HG03139 (cell line): Measurements from ENCODE around the gene SLC18B1.

Experiments used
- ATAC-seq: cut with Tn5 transposase; IDR thresholded peaks from one replicate; pipeline ENCODE4 v1.9.1; 2021; ENCODE audit not compliant: unreplicated experiment

Gene SLC18B1

DNA sequence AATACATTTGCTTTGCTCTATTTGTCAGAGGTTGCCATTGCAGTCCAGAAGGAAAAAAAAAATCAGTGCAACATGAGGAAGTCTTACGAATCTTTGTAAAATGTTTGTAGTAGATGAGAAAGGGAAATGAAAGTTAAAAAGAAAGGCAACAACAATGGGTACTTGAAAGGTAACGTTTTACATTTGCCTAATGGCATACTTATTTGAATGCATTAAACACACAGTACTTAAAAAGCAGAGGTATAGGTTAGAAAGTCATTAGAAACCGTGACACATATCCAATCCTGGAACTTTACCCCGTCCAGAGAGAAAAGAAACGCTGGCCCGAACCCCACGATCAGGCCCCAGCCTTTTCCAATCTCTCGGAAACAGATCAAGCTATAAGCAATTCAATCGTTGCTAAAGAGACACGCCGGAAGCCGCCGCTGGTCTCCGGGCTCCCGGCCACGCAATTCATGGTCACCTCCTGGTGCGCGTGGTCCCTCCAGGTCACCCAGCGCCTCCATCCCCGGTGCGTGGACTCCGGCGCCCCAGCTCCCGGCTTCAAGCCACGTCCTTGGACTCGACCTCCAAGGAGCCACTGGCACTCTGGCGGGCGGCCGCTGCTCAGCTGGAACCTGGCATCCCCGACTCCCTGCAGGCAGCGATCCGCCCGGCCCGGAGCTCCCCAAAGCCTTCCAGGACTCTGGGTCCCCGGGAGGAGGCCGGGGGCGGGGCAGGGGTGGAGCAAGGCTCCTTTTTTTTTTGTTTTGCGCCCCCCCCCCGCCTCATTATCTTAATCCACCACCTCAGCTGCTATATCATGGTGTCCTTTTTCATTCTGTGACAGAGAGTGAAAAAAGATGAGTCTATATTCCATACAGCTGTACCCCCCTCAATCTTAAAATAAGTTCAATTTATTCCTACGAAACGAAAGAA is at the start of gene SLC18B1:
SLC18B1 (minus strand) TSS at position 687 of the 918 bp plus-strand sequence; CDS start at position 506, 181 bp downstream.
- peak; percentile 43 for ATAC-seq

GRCh38 chr6:132843316-132844035 is 45.0 kb upstream of the SLC18B1 start:
- ATAC-seq = no peak

GRCh38 chr6:132841966-132842365 is 43.5 kb upstream of the SLC18B1 start:
- no peak for ATAC-seq

GRCh38 chr6:132832891-132833290 is 34.5 kb upstream of the SLC18B1 start:
- no peak for ATAC-seq

- ATAC-seq = no peak
These were observed 31.9 kb upstream of the SLC18B1 start for GRCh38 chr6:132830334-132830751.

DNA sequence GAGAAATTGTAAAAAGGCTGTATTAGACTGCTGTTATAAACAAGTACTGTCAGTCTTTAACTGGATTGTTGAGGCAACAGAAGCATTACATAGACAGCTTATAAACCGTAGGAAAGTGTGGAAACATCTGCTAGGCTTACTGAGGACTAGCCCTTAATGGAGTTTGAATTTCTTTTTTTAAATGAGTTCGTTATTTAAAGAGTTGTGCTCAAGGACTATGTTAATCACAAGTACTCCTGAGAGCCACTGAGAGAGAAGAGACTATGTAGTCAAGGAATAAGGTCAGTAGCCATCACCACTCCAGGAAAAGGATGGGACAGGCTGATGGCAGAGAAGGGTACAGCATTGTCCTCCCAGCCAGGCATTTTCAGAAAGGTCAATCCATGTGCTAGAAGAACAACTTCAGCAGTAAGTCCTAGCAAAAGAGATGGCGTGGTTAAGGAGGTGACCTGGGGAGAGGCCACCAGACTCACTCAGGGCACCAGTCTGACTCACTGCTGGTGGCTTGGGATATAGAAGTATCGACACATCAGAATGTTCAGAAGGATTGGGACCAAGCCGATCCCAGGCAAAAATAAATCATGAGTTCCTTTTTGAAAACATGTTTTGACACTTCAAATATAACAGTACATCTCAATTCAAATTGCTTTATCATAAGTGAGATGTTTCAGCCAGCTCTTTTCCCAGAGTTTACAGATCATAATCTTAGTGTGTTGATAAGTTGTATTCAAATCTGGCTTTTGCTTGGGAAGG is 22.4 kb upstream of the SLC18B1 start:
- ATAC-seq = no peak

- ATAC-seq = no peak
These were observed 21.1 kb upstream of the SLC18B1 start for GRCh38 chr6:132819405-132820161.

- ATAC-seq = no peak
These were observed 20.2 kb upstream of the SLC18B1 start for GRCh38 chr6:132818404-132819359.

GRCh38 chr6:132817554-132818403 is 19.3 kb upstream of the SLC18B1 start:
- no peak for ATAC-seq

DNA sequence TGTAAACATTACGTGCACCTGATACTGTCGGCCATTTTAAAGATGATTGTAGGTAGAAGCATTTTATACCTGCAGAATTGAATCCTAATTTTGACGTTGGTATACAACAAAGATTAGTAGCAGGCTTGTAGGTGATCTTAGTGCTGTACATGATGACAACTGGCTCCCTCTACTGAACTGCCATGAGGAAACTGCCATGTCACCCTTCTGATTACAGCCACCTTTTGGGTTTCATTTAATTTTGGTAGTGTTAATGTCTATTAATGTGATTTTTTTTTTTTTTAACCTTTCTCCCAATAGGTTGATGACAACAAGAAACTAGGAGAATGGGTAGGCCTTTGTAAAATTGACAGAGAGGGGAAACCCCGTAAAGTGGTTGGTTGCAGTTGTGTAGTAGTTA is 18.2 kb upstream of the SLC18B1 start:
- ATAC-seq = no peak

- ATAC-seq = peak; percentile 6
These were observed 16.5 kb upstream of the SLC18B1 start for GRCh38 chr6:132814716-132815570.

- peak; percentile 25 for ATAC-seq
These were observed 14.9 kb upstream of the SLC18B1 start for GRCh38 chr6:132813173-132813856.

- peak; percentile 1 for ATAC-seq
These were observed 14.3 kb upstream of the SLC18B1 start for GRCh38 chr6:132812756-132813172.

- ATAC-seq = no peak
These were observed 13.9 kb upstream of the SLC18B1 start for GRCh38 chr6:132812255-132812732.

GRCh38 chr6:132811276-132811675 is 12.8 kb upstream of the SLC18B1 start:
- no peak for ATAC-seq

GRCh38 chr6:132805548-132805947 is 7.1 kb upstream of the SLC18B1 start:
- ATAC-seq = no peak

DNA sequence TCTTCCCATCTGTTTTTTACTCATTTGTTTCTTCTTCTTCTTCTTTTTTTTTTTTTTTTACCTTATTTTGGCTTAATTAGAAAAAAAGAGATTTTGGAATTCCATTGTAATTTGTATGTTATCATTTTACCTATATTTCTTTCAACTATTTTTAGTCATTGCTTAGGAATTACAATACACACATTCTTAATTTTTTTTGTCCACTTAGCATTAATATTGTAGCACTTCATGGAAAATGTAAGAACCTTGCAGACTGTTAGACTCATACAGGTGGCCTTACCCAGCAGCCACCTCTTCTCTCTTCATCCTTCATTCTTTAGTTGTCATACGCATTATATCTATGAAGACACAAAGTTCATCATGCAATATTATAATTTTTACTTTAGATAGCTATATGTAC is 5.8 kb upstream of the SLC18B1 start:
- no peak for ATAC-seq
